Neural cell (in vitro differentiated cells): ENCODE data around the gene REV3L. TPM values are rescaled to one million over a fixed set of nuclear protein-coding genes. Genes with fewer than 3 reads are reported as not detected.

ENCODE experiments used
- H2AFZ ChIP-seq: fragments of 200-600, 300-800 bp; sonication (generic), shearing (Covaris generic); 2 replicates; pipeline ENCODE4 v1.6.0; 2014; ENCODE audit warnings: low read depth, mild to moderate bottlenecking, antibody characterized with exemption, low read length, moderate library complexity
- H3F3A ChIP-seq: fragments of 200-600 bp; shearing (Covaris generic); 2 replicates; pipeline ENCODE4 v1.6.1; 2016; ENCODE audit warnings: mild to moderate bottlenecking, moderate library complexity, mixed read lengths, antibody characterized with exemption, low read length; ENCODE audit not compliant: insufficient read depth, poor library complexity, severe bottlenecking
- H3K27ac ChIP-seq: fragments of 200-600, 300-800 bp; sonication (generic), shearing (Covaris generic); 2 replicates; pipeline ENCODE4 v1.5.1; 2014; ENCODE audit warnings: mild to moderate bottlenecking, low read length, moderate library complexity
- H3K27me3 ChIP-seq: fragments of 300-800, 200-600 bp; sonication (generic), shearing (Covaris generic); 2 replicates; pipeline ENCODE4 v1.6.0; 2014; ENCODE audit warnings: mild to moderate bottlenecking, low read depth, low read length, moderate library complexity; ENCODE audit not compliant: insufficient read depth
- H3K36me3 ChIP-seq: fragments of 300-800, 200-600 bp; sonication (generic), shearing (Covaris generic); 2 replicates; pipeline ENCODE4 v1.5.1; 2014; ENCODE audit warnings: mild to moderate bottlenecking, antibody characterized with exemption, low read length, moderate library complexity; ENCODE audit not compliant: insufficient read depth
- H3K4me2 ChIP-seq: fragments of 300-800, 200-600 bp; sonication (generic), shearing (Covaris generic); 2 replicates; pipeline ENCODE4 v1.6.0; 2014; ENCODE audit warnings: mild to moderate bottlenecking, low read length
- H3K4me3 ChIP-seq: fragments of 300-800, 200-600 bp; sonication (generic), shearing (Covaris generic); 2 replicates; pipeline ENCODE4 v1.5.1; 2014; ENCODE audit warnings: mild to moderate bottlenecking, low read length, moderate library complexity
- H3K79me2 ChIP-seq: fragments of 200-600 bp; shearing (Covaris generic); replicated peaks from 2 replicates; pipeline ENCODE4 v1.6.0; 2014; ENCODE audit warnings: mild to moderate bottlenecking, low read length, moderate library complexity; ENCODE audit not compliant: insufficient read depth
- H3K9ac ChIP-seq: fragments of 300-800, 200-600 bp; sonication (generic), shearing (Covaris generic); 2 replicates; pipeline ENCODE4 v1.6.1; 2016; ENCODE audit warnings: mild to moderate bottlenecking, low read length, mixed read lengths
- H3K9me2 ChIP-seq: fragments of 200-600 bp; shearing (Covaris generic); 2 replicates; pipeline ENCODE4 v1.6.1; 2016; ENCODE audit warnings: mild to moderate bottlenecking, low read length, mixed read lengths; ENCODE audit not compliant: insufficient read depth
- H3K9me3 ChIP-seq: fragments of 200-600, 300-800 bp; sonication (generic), shearing (Covaris generic); 2 replicates; pipeline ENCODE4 v1.6.1; 2016; ENCODE audit warnings: mild to moderate bottlenecking, mixed run types, low read length, moderate library complexity, mixed read lengths
- H4K20me1 ChIP-seq: fragments of 200-600 bp; shearing (Covaris generic); 2 replicates; pipeline ENCODE4 v1.6.1; 2016; ENCODE audit warnings: mild to moderate bottlenecking, mixed run types; ENCODE audit not compliant: insufficient read depth
- CTCF ChIP-seq: fragments of 450-650 bp; IDR thresholded peaks from 2 replicates; pipeline ENCODE4 v1.5.1; 2014; ENCODE audit warnings: antibody characterized with exemption, mild to moderate bottlenecking, moderate library complexity; ENCODE audit not compliant: poor library complexity, severe bottlenecking
- EP300 ChIP-seq: fragments of 450-650 bp; conservative IDR thresholded peaks from 2 replicates; pipeline ENCODE4 v1.6.1; 2014; ENCODE audit warnings: antibody characterized with exemption, mild to moderate bottlenecking, moderate library complexity; ENCODE audit not compliant: poor library complexity, severe bottlenecking
- EZH2 ChIP-seq: fragments of 200-600, 300-800 bp; shearing (Covaris generic), sonication (generic); IDR thresholded peaks from 2 replicates; pipeline ENCODE4 v1.6.1; 2014; ENCODE audit warnings: antibody characterized with exemption, low read length, borderline replicate concordance, mild to moderate bottlenecking; ENCODE audit not compliant: insufficient read depth, poor library complexity, severe bottlenecking
- MXI1 ChIP-seq: fragments of 450-650 bp; conservative IDR thresholded peaks from 2 replicates; pipeline ENCODE4 v1.6.1; 2014; ENCODE audit warnings: antibody characterized with exemption, mild to moderate bottlenecking; ENCODE audit not compliant: poor library complexity, severe bottlenecking
- POLR2AphosphoS5 ChIP-seq: IDR thresholded peaks from 2 replicates; pipeline ENCODE4 v1.6.1; 2012
- REST ChIP-seq: IDR thresholded peaks from 2 replicates; pipeline ENCODE4 v1.6.1; 2012; ENCODE audit warnings: borderline replicate concordance
- SMC3 ChIP-seq: fragments of 450-650 bp; conservative IDR thresholded peaks from 2 replicates; pipeline ENCODE4 v1.6.1; 2014; ENCODE audit warnings: antibody characterized with exemption, mild to moderate bottlenecking, moderate library complexity; ENCODE audit not compliant: poor library complexity
- TAF1 ChIP-seq: IDR thresholded peaks from 2 replicates; pipeline ENCODE4 v1.6.1; 2012; ENCODE audit warnings: low read depth
- polyA plus RNA-seq: library from polyadenylated mRNA; depleted of rRNA; stranded (reverse); fragments of >200 nt; gene quantifications from 2 replicates; pipeline ENCODE4 v1.2.3, GENCODE V29; 2014

REV3L gene
- polyA plus RNA-seq, 1 donor from 2014 or later, result 60.2 TPM

- no peaks in the 10 kb centered on the region for H3K9me3 ChIP-seq
- H3K4me3 ChIP-seq, result no peak overlapping the region
Observed at GRCh38 chr6:111469543-111469942, 13.5 kb downstream of the REV3L start.

GRCh38 chr6:111468329-111469012, 14.5 kb downstream of the REV3L start:
- Histone ChIP-seq H3K9me2 (no peaks in the 10 kb centered on the region), H3K36me3 (no peaks in the 10 kb centered on the region), H3K27me3 (no peaks in the 10 kb centered on the region), H3F3A (no peaks in the 10 kb centered on the region), H3K9ac (no peak overlapping the region), H2AFZ (no peak overlapping the region), H3K4me3 (no peak overlapping the region), H4K20me1 (no peaks in the 10 kb centered on the region), H3K4me2 (no peak overlapping the region), H3K79me2 (peaks cover 25% of the 10 kb centered on the region), H3K27ac (no peak overlapping the region), H3K9me3 (no peaks in the 10 kb centered on the region)
- TF ChIP-seq EZH2 (no peak), EP300 (no peak), SMC3 (no peak), TAF1 (no peak), MXI1 (no peak), POLR2AphosphoS5 (no peak), REST (no peak)

More at GRCh38 chr6:111469543-111469942, 13.5 kb downstream of the REV3L start:
- Histone ChIP-seq H3K36me3 (no peaks in the 10 kb centered on the region), H2AFZ (no peak overlapping the region), H3K4me2 (no peak overlapping the region), H3K27me3 (no peaks in the 10 kb centered on the region), H3K9ac (no peak overlapping the region), H3K79me2 (peaks cover 33% of the 10 kb centered on the region), H3K27ac (no peak overlapping the region), H4K20me1 (no peaks in the 10 kb centered on the region), H3F3A (no peaks in the 10 kb centered on the region), H3K9me2 (no peaks in the 10 kb centered on the region)
- TF ChIP-seq SMC3 (no peak), TAF1 (no peak), POLR2AphosphoS5 (no peak), REST (no peak), MXI1 (no peak), EP300 (no peak), EZH2 (no peak), CTCF (no peak)
